Measurements from ENCODE around the gene PHF23. TPM values are rescaled to one million over a fixed set of nuclear protein-coding genes. Genes with fewer than 3 reads are reported as not detected.

The PHF23 gene
- total RNA-seq, 2 experiments from 2014 or later: 28.1 to 28.8 TPM

DNA sequence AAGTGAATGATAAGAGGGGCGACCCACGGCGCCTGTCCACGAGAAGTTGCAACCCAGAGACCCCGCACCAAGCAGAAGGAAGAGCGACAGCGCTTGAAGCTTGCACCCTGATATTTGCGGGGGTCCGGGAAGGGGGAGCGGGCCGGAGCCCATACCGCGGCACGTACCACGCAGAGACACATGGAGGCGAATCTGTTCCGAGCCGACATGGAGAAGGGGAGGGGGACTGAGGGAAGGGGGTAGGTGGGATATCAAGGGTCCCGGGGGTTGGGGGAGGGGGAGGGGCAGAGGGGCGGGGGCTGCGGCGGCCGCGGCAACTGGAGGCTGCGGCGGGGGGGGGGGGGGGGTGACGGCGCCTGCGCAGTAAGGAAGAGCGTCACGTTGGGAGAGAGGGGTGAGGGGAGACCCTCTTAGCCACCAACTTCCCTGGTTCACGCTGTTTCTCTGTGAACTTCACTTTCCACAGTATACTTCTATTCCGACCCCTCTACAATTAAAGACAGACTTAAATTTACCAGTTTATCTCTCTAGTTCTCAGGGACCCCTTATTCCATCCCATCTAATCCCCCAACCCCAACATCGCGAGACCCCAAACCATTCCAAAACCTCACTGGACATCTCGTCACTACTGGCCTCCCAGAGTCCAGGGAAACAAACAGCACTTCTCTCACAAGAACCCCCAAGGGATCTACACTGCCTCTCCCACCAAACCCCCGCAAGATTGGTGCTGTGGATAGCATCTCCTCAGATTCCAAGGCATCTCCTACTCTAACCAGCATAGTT, 27.6 kb downstream of the PHF23 start:
- Mint-ChIP-seq H3K4me1 (peaks cover 38% of the 10 kb centered on the region), H3K9me3 (no peaks in the 10 kb centered on the region), H3K36me3 (no peaks in the 10 kb centered on the region), H3K27me3 (peaks cover 3% of the 10 kb centered on the region), H3K27ac (peak overlapping the region; percentile 2), H3K4me3 (no peak overlapping the region)
- no peak for DNase-seq

DNA sequence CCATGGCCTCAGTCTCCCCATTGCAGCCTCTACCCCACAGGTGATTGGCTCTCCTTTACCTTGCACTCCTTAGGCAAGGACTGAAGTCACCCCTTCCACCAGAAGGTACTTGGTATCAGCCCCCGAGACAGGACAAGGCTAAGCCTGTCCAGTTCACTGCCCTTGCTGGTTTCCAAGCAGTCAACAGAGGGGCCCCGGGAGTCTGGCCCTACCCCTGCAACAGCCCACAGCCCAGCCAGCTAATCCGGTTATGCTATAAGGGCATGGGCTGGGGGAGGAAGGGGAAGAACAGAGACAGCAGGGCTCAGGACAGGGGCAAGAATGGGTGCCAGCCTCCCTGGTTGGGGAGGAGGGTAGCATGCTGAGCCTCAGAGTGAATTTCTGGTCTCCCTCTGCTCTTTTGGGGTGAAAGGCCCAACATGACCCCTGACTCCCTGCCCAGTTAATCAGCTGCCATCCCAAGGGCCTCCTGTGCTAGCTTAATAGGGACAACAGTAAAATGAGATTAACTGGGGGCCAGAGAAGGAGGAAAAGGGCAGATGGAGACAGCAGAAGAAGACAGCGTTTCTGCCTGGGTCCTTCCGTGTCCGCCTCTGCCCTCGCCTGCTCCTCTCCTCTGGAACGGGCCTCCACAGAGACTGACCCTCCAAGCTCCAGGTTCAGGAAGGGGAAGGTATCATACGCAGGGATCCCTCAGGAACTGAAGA, 30.4 kb downstream of the PHF23 start:
- H3K27me3 Mint-ChIP-seq: no peaks in the 10 kb centered on the region
- H3K36me3 Mint-ChIP-seq: no peaks in the 10 kb centered on the region
- peaks cover 35% of the 10 kb centered on the region for H3K4me1 Mint-ChIP-seq
- DNase-seq: no peak
- H3K27ac Mint-ChIP-seq: no peak overlapping the region
- no peak overlapping the region for H3K4me3 Mint-ChIP-seq
- H3K9me3 Mint-ChIP-seq: no peaks in the 10 kb centered on the region

- no peak for DNase-seq
- Mint-ChIP-seq H3K27me3 (no peaks in the 10 kb centered on the region), H3K27ac (no peak overlapping the region), H3K4me1 (peaks cover 30% of the 10 kb centered on the region), H3K9me3 (no peaks in the 10 kb centered on the region), H3K36me3 (no peaks in the 10 kb centered on the region), H3K4me3 (no peak overlapping the region)
Observed at GRCh38 chr17:7208027-7208571, 31.2 kb downstream of the PHF23 start.

DNA sequence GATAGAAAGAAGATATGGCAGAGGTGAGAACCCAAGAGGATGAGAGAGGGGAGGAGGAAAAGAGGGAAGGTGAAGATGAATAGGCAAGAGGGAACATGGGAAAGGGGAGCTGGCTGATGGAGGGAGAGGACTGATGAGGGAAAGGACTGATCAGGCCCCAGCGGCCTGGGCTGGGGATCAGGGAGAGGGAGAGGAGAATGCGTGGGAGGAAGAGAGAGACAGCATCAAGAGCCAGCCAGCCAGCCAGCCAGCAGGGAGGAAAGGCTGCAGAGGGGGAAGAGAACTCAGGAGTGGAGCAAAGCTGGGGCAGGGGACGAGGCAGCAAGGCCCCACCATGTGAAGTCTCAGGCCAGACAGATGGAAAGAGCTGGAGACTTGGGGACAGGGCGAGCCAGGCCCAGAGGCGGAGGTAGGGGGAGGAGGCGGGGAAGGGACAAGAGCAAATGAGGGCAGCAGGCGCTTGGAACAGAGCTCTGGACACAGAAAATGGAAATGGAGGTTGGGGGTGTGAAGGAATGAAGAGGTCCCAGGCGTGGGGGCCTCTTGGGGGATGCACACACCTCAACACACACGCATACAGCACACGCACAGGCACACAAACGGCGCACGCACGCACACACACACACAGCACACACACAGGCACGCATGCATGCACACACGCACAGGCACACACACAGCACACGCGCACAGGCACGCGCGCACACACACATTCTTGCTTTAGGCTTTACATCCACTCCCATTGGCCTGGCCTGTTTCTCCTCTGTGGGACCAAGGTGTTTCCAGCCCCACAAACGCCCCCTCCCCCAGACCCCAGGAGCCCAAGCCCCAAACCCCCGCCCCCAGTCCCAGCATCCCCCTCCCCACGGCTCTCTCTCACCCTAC, 31.9 kb downstream of the PHF23 start:
- H3K9me3 Mint-ChIP-seq: no peaks in the 10 kb centered on the region
- DNase-seq: no peak
- H3K4me1 Mint-ChIP-seq: peaks cover 28% of the 10 kb centered on the region
- H3K4me3 Mint-ChIP-seq: no peak overlapping the region
- H3K27me3 Mint-ChIP-seq: no peaks in the 10 kb centered on the region
- peak overlapping the region; percentile 42 for H3K27ac Mint-ChIP-seq
- H3K36me3 Mint-ChIP-seq: no peaks in the 10 kb centered on the region

GRCh38 chr17:7205561-7205960, 33.7 kb downstream of the PHF23 start:
- Mint-ChIP-seq H3K9me3 (no peaks in the 10 kb centered on the region), H3K4me3 (peak overlapping the region; percentile 81), H3K36me3 (no peaks in the 10 kb centered on the region), H3K27me3 (no peaks in the 10 kb centered on the region), H3K4me1 (peaks cover 25% of the 10 kb centered on the region), H3K27ac (peak overlapping the region; percentile 93)
- no peak for DNase-seq

- no peaks in the 10 kb centered on the region for H3K9me3 Mint-ChIP-seq
- no peaks in the 10 kb centered on the region for H3K27me3 Mint-ChIP-seq
- peak; percentile 95 for DNase-seq
- H3K36me3 Mint-ChIP-seq: no peaks in the 10 kb centered on the region
- H3K4me3 Mint-ChIP-seq: peak overlapping the region; percentile 81
- peaks cover 25% of the 10 kb centered on the region for H3K4me1 Mint-ChIP-seq
- H3K27ac Mint-ChIP-seq: peak overlapping the region; percentile 93
Observed at GRCh38 chr17:7204828-7205461, 34.3 kb downstream of the PHF23 start.

GRCh38 chr17:7204336-7204735, 34.9 kb downstream of the PHF23 start:
- no peaks in the 10 kb centered on the region for H3K36me3 Mint-ChIP-seq
- peak overlapping the region; percentile 81 for H3K4me3 Mint-ChIP-seq
- no peaks in the 10 kb centered on the region for H3K9me3 Mint-ChIP-seq
- H3K4me1 Mint-ChIP-seq: peaks cover 25% of the 10 kb centered on the region
- no peak for DNase-seq
- peak overlapping the region; percentile 93 for H3K27ac Mint-ChIP-seq
- no peaks in the 10 kb centered on the region for H3K27me3 Mint-ChIP-seq

DNA sequence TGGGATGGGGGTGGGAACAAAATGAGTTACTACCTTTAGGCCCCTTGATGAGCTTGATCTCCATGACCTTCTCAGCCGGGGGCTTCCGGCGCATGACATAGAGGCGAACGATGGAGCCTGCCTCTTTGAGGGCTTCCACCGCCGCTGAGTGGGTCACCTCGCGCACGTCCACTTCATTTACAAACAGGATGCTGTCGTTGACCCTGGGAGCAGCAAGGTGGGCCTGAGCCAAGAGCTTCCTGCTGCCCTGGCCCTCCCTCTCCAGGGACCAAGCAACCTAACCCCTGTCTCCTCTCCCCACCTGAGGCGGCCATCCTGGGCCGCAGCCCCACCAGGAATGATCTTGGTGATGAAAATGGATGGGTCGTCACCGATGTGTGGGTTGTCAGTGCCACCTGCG, 35.9 kb downstream of the PHF23 start:
- no peaks in the 10 kb centered on the region for H3K27me3 Mint-ChIP-seq
- no peaks in the 10 kb centered on the region for H3K9me3 Mint-ChIP-seq
- H3K36me3 Mint-ChIP-seq: no peaks in the 10 kb centered on the region
- H3K4me1 Mint-ChIP-seq: peaks cover 25% of the 10 kb centered on the region
- DNase-seq: no peak
- no peak overlapping the region for H3K27ac Mint-ChIP-seq
- peak overlapping the region; percentile 9 for H3K4me3 Mint-ChIP-seq

- peaks cover 3% of the 10 kb centered on the region for H3K36me3 Mint-ChIP-seq
- DNase-seq: no peak
- no peaks in the 10 kb centered on the region for H3K27me3 Mint-ChIP-seq
- H3K9me3 Mint-ChIP-seq: no peaks in the 10 kb centered on the region
- H3K4me1 Mint-ChIP-seq: peaks cover 2% of the 10 kb centered on the region
- no peak overlapping the region for H3K4me3 Mint-ChIP-seq
- H3K27ac Mint-ChIP-seq: no peak overlapping the region
Observed at GRCh38 chr17:7196651-7197401, 42.4 kb downstream of the PHF23 start.

GRCh38 chr17:7195971-7196370, 43.3 kb downstream of the PHF23 start:
- Mint-ChIP-seq H3K27me3 (no peaks in the 10 kb centered on the region), H3K27ac (no peak overlapping the region), H3K4me3 (no peak overlapping the region), H3K4me1 (peaks cover 2% of the 10 kb centered on the region), H3K36me3 (peaks cover 3% of the 10 kb centered on the region), H3K9me3 (no peaks in the 10 kb centered on the region)
- no peak for DNase-seq

DNA sequence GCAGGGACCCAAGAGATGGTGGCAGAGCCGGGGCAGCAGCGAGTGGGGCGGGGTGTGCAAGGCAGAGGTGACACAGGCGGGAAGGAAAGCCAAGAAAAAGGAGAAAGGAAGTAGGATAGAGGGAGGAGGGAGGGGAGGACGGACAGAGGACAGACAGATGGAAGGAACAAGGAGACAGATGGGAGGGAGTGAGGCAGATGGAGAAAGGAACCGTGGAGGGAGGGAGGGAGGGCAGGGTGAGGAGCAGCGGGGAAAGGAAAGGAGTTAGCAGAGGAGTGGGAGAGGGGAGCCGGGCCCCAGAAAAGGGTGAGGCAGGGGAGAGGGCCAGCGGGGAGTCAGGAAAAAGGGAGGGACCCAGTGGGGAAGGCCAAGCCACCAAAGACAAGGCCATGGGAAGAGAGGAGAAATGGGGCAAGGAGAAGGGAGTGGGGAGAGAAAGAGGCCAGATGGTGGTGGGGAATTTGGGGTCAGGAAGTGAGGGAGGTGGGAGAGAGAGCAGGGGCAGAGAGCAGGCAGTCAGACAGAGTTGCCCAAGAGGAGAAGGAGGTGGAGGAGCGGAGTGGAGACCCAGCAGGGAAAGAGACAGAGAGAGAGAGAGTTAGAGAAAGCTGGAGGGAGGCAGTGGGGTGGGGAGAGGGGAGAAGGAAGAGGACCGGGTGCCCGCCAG, 46.9 kb downstream of the PHF23 start:
- Mint-ChIP-seq H3K4me1 (peaks cover 2% of the 10 kb centered on the region), H3K9me3 (no peaks in the 10 kb centered on the region), H3K4me3 (no peak overlapping the region), H3K27me3 (no peaks in the 10 kb centered on the region), H3K27ac (no peak overlapping the region), H3K36me3 (peaks cover 3% of the 10 kb centered on the region)
- DNase-seq: no peak

DNA sequence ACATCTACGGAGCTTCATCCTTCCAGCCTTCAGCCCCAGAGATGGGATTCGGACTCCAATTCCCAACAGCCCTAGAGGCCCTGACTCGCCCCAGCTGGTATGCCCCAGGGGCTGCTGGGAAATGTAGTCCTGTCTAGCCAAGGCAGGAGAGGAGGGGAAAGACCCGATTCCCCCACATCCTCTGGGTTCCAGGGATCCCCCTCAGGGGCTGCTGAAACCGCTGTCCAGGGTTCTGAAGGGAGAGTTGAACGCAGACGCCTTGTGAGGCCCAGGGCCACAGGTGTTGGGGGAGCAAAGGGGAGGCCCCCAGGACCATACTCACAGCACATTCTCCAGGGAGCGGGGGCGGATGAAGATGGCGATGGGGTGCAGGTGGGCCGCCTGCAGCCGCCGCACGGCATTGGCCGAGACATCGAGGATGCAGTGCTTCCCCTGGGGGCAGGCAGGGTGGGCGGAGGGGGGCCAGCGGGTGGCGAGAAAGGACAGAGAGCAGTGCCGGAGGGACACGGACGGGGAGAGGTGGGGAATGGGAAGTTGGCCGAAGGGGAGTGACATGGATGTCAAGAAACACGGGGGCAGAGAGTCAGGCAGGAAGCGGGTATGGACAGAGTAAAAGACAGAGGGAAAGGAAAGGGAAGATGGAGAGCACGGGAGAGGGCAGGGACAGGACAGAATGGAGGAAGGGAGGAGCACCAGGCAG, 47.5 kb downstream of the PHF23 start:
- H3K36me3 Mint-ChIP-seq: peaks cover 3% of the 10 kb centered on the region
- H3K4me3 Mint-ChIP-seq: no peak overlapping the region
- H3K27ac Mint-ChIP-seq: no peak overlapping the region
- peaks cover 2% of the 10 kb centered on the region for H3K4me1 Mint-ChIP-seq
- no peaks in the 10 kb centered on the region for H3K9me3 Mint-ChIP-seq
- no peak for DNase-seq
- no peaks in the 10 kb centered on the region for H3K27me3 Mint-ChIP-seq

DNA sequence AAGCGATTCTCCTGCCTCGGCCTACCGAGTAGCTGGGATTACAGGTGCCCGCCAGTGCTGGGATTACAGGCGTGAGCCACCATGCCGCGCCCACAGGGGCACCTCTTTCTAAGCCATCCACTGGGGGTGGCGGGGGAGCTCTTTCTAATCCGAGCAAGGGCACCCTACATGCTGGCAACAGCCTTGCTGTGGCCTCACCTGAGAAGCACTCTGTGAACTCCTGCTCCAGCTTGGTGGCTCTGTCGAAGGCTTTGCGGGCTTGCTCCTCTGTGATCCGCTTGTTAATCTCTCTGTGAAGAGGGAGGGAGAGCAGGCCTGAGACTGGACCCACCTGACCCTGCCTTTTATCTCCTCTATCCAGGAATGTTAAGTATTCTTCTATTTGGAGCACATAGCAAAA, 48.2 kb downstream of the PHF23 start:
- no peak overlapping the region for H3K27ac Mint-ChIP-seq

More for the DNA sequence above, 48.2 kb downstream of the PHF23 start:
- Mint-ChIP-seq H3K9me3 (no peaks in the 10 kb centered on the region), H3K4me3 (no peak overlapping the region), H3K27me3 (no peaks in the 10 kb centered on the region), H3K36me3 (peaks cover 3% of the 10 kb centered on the region), H3K4me1 (peaks cover 2% of the 10 kb centered on the region)
- DNase-seq: no peak
